Occipital lobe (tissue), 2 donors: ENCODE measurements around the gene UHRF1. TPM values are rescaled to one million over a fixed set of nuclear protein-coding genes. Genes with fewer than 3 reads are reported as not detected.
"Not testable (repeated sequence)": the region's sequence is repeated elsewhere in the genome, so short reads cannot be mapped to it uniquely, and the experiment has no call there.

Source experiments
- DNase-seq: peaks from one replicate; lab custom pipeline; 2025; lab: John Stamatoyannopoulos, UW
- total RNA-seq: library from RNA; depleted of rRNA; stranded (reverse); fragments of >200 nt; gene quantifications from one replicate; pipeline ENCODE4 v1.2.3, GENCODE V29; 2014

UHRF1 gene
- 8.3 TPM for total RNA-seq

GRCh38 chr19:4909156-4909896 lies at the start of gene UHRF1:
Gene UHRF1, plus strand, starts transcription at chr19:4909501. Its CDS starts 1,385 bp downstream, at chr19:4910886.
- no peak for DNase-seq

GRCh38 chr19:4859697-4860096 lies 49.6 kb upstream of the UHRF1 start:
- DNase-seq: no peak

GRCh38 chr19:4861147-4861546 lies 48.2 kb upstream of the UHRF1 start:
- no peak for DNase-seq

- no peak for DNase-seq
Observed at GRCh38 chr19:4866595-4867424, 42.5 kb upstream of the UHRF1 start.

GRCh38 chr19:4867534-4868285 lies 41.6 kb upstream of the UHRF1 start, which contains the start of gene PLIN3:
Gene PLIN3, minus strand, starts transcription at chr19:4867667. Its CDS starts 6,273 bp downstream, at chr19:4861394.
- DNase-seq: peak; percentile 77

GRCh38 chr19:4868286-4868834 lies 40.9 kb upstream of the UHRF1 start:
- DNase-seq: no peak

GRCh38 chr19:4870025-4870700 lies 39.1 kb upstream of the UHRF1 start:
- no peak for DNase-seq

- no peak for DNase-seq
Observed at GRCh38 chr19:4871711-4872110, 37.6 kb upstream of the UHRF1 start.

- DNase-seq: no peak
Observed at GRCh38 chr19:4873930-4874329, 35.4 kb upstream of the UHRF1 start.

GRCh38 chr19:4877753-4878490 lies 31.4 kb upstream of the UHRF1 start:
- DNase-seq: peak; percentile 86

- no peak for DNase-seq
Observed at GRCh38 chr19:4878491-4878968, 30.8 kb upstream of the UHRF1 start.

- no peak for DNase-seq
Observed at GRCh38 chr19:4879041-4879440, 30.3 kb upstream of the UHRF1 start.

- not testable (repeated sequence) for DNase-seq
Observed at GRCh38 chr19:4882874-4883273, 26.4 kb upstream of the UHRF1 start.

GRCh38 chr19:4884993-4885392 lies 24.3 kb upstream of the UHRF1 start:
- DNase-seq: not testable (repeated sequence)

- DNase-seq: not testable (repeated sequence)
Observed at GRCh38 chr19:4887803-4888202, 21.5 kb upstream of the UHRF1 start.

GRCh38 chr19:4889034-4889815 lies 20.1 kb upstream of the UHRF1 start:
- no peak for DNase-seq

- DNase-seq: no peak
Observed at GRCh38 chr19:4891066-4891465, 18.2 kb upstream of the UHRF1 start.

GRCh38 chr19:4892962-4893361 lies 16.3 kb upstream of the UHRF1 start:
- DNase-seq: not testable (repeated sequence)

GRCh38 chr19:4896372-4896771 lies 12.9 kb upstream of the UHRF1 start:
- no peak for DNase-seq
